H1 (cell line): ENCODE measurements around the gene NXN. TPM values are rescaled to one million over a fixed set of nuclear protein-coding genes. Genes with fewer than 3 reads are reported as not detected.
A peak's percentile ranks its signal among the peaks of the same experiment; 100 is the strongest.

ENCODE experiments used
- CTCF ChIA-PET: fragments of 300-600 bp; sonication (Branson Sonifier 250); formaldehyde crosslinking; loops from one replicate; lab custom pipeline; 2021; ENCODE audit not compliant: partially characterized antibody; lab: Charles Lee
- POLR2A ChIA-PET: fragments of 300-600 bp; sonication (Branson Sonifier 250); formaldehyde crosslinking; loops from one replicate; lab custom pipeline; 2021; ENCODE audit warnings: inconsistent platforms; ENCODE audit not compliant: partially characterized antibody; lab: Charles Lee
- DNase-seq, 2 experiments: peaks; one replicate each; pipeline versions ENCODE4 v3.0.0 to v3.0.0-alpha.2; 2010 to 2022; ENCODE audit warnings: low spot score in 2 of 2, low read depth in 1 of 2, mixed read lengths in 1 of 2
- FAIRE-seq: peaks from 2 replicates; lab custom pipeline; 2011; peaks lifted over from hg19 to GRCh38; lab: Jason Lieb, UNC
- H2AFZ ChIP-seq: 2 replicates; pipeline ENCODE4 v1.8.1; 2012; ENCODE audit warnings: low read length, inconsistent platforms
- H2AK5ac ChIP-seq: 2 replicates; pipeline ENCODE4 v1.6.1; 2013; ENCODE audit warnings: low read depth, low read length
- H2BK120ac ChIP-seq: replicated peaks from 2 replicates; pipeline ENCODE3; 2013; ENCODE audit warnings: low read depth, low read length, inconsistent platforms
- H2BK12ac ChIP-seq: 2 replicates; pipeline ENCODE4 v1.6.1; 2013; ENCODE audit warnings: low read depth, low read length
- H2BK15ac ChIP-seq: 2 replicates; pipeline ENCODE4 v1.6.1; 2013; ENCODE audit warnings: low read length
- H2BK20ac ChIP-seq: 2 replicates; pipeline ENCODE4 v1.6.1; 2013; ENCODE audit warnings: low read length
- H2BK5ac ChIP-seq: 2 replicates; pipeline ENCODE4 v1.6.1; 2013; ENCODE audit warnings: low read depth, low read length
- H3K14ac ChIP-seq: 2 replicates; pipeline ENCODE4 v1.6.1; 2013; ENCODE audit warnings: inconsistent platforms; ENCODE audit not compliant: insufficient read length
- H3K18ac ChIP-seq: 2 replicates; pipeline ENCODE4 v1.6.1; 2013; ENCODE audit warnings: low read length; ENCODE audit errors: extremely low read depth
- H3K23ac ChIP-seq: 2 replicates; pipeline ENCODE4 v1.6.1; 2013; ENCODE audit warnings: inconsistent platforms; ENCODE audit not compliant: insufficient read length
- H3K23me2 ChIP-seq: 2 replicates; pipeline ENCODE4 v1.6.1; 2013; ENCODE audit warnings: low read depth, low read length
- H3K27ac ChIP-seq: 2 replicates; pipeline ENCODE4 v1.6.1; 2011; ENCODE audit warnings: low read depth, low read length, inconsistent platforms
- H3K27me3 ChIP-seq, 4 experiments: replicated peaks in 1 of 4; 1 replicate in 1 of 4; 2 replicates in 3 of 4; pipeline versions ENCODE4 v1.6.1 to v1.8.1; 2011 to 2013; ENCODE audit warnings: low read length in 3 of 4, mild to moderate bottlenecking in 3 of 4, inconsistent platforms in 2 of 4, mixed read lengths in 2 of 4, moderate library complexity in 1 of 4; ENCODE audit not compliant: control insufficient read depth in 3 of 4, insufficient read depth in 3 of 4; ENCODE audit errors: extremely low read depth in 1 of 4
- H3K36me3 ChIP-seq, 4 experiments: 2 replicates each; pipeline versions ENCODE4 v1.6.1 to v1.8.1; 2011 to 2013; ENCODE audit warnings: mild to moderate bottlenecking in 4 of 4, low read length in 3 of 4, moderate library complexity in 2 of 4, control low read depth in 1 of 4, inconsistent platforms in 1 of 4; ENCODE audit not compliant: insufficient read depth in 4 of 4, control insufficient read depth in 2 of 4
- H3K4ac ChIP-seq: replicated peaks from 2 replicates; pipeline ENCODE3; 2013; ENCODE audit warnings: low read length, low read depth, mixed read lengths, inconsistent platforms; ENCODE audit not compliant: insufficient read length
- H3K4me1 ChIP-seq, 4 experiments: replicated peaks in 1 of 4; 1 replicate in 1 of 4; 2 replicates in 3 of 4; pipeline versions ENCODE4 v1.6.1 to v1.8.1; 2011 to 2013; ENCODE audit warnings: low read length in 3 of 4, inconsistent platforms in 2 of 4, mixed read lengths in 1 of 4; ENCODE audit not compliant: insufficient read depth in 4 of 4, control insufficient read depth in 3 of 4
- H3K4me2 ChIP-seq, 2 experiments: 2 replicates each; pipeline versions ENCODE4 v1.6.1 to v1.8.1; 2011 to 2013; ENCODE audit warnings: low read depth in 2 of 2, low read length in 2 of 2, control low read depth in 1 of 2, inconsistent platforms in 1 of 2, mild to moderate bottlenecking in 1 of 2; ENCODE audit not compliant: insufficient read depth in 1 of 2
- H3K4me3 ChIP-seq, 4 experiments: fragments of 200-600, 300-600 bp in 1 of 4; sonication (generic), shearing (Covaris generic), sonication (Bioruptor Twin) in 1 of 4; 2 replicates each; pipeline versions ENCODE4 v1.5.1 to v1.8.1; 2011 to 2016; ENCODE audit warnings: low read length in 4 of 4, low read depth in 3 of 4, control low read depth in 2 of 4, inconsistent platforms in 2 of 4, mild to moderate bottlenecking in 2 of 4, mixed read lengths in 1 of 4, moderate library complexity in 1 of 4; ENCODE audit not compliant: insufficient read depth in 2 of 4; ENCODE audit errors: extremely low read depth in 1 of 4
- H3K56ac ChIP-seq: replicated peaks from 2 replicates; pipeline ENCODE3; 2013; ENCODE audit warnings: low read depth, mild to moderate bottlenecking, mixed read lengths, low read length, inconsistent platforms; ENCODE audit not compliant: insufficient read length
- H3K79me1 ChIP-seq: 2 replicates; pipeline ENCODE4 v1.6.1; 2013; ENCODE audit warnings: low read depth, low read length, control low read depth
- H3K79me2 ChIP-seq, 2 experiments: 2 replicates each; pipeline versions ENCODE4 v1.6.1 to v1.8.1; 2012 to 2013; ENCODE audit warnings: low read length in 2 of 2, mild to moderate bottlenecking in 2 of 2, inconsistent platforms in 1 of 2; ENCODE audit not compliant: insufficient read depth in 2 of 2, control insufficient read depth in 1 of 2
- H3K9ac ChIP-seq, 4 experiments: replicated peaks in 1 of 4; 1 replicate in 1 of 4; 2 replicates in 3 of 4; pipeline versions ENCODE4 v1.6.1 to v1.8.1; 2011 to 2013; ENCODE audit warnings: low read depth in 3 of 4, low read length in 3 of 4, control low read depth in 2 of 4, mild to moderate bottlenecking in 2 of 4, moderate library complexity in 2 of 4, inconsistent platforms in 1 of 4; ENCODE audit errors: extremely low read depth in 1 of 4
- H3K9me3 ChIP-seq, 2 experiments: 2 replicates each; pipeline versions ENCODE4 v1.6.1 to v1.8.1; 2012 to 2013; ENCODE audit warnings: mild to moderate bottlenecking in 2 of 2, moderate library complexity in 2 of 2, control low read depth in 1 of 2, inconsistent platforms in 1 of 2, low read depth in 1 of 2, low read length in 1 of 2, mixed read lengths in 1 of 2; ENCODE audit not compliant: insufficient read depth in 2 of 2
- H4K20me1 ChIP-seq, 2 experiments: replicated peaks in 1 of 2; 2 replicates each; pipeline versions ENCODE3 to v1.8.1; 2011 to 2013; ENCODE audit warnings: inconsistent platforms in 2 of 2, low read length in 2 of 2, mild to moderate bottlenecking in 1 of 2; ENCODE audit not compliant: insufficient read depth in 2 of 2, control insufficient read depth in 1 of 2
- H4K5ac ChIP-seq: 2 replicates; pipeline ENCODE4 v1.6.1; 2013; ENCODE audit warnings: low read length, low read depth, mixed read lengths, inconsistent platforms; ENCODE audit not compliant: insufficient read length
- H4K8ac ChIP-seq: 2 replicates; pipeline ENCODE4 v1.8.0; 2013; ENCODE audit warnings: mild to moderate bottlenecking, moderate library complexity, low read length, inconsistent platforms; ENCODE audit not compliant: insufficient read depth; ENCODE audit errors: extremely low read depth
- H4K91ac ChIP-seq: replicated peaks from 2 replicates; pipeline ENCODE3; 2013; ENCODE audit warnings: low read length, mixed read lengths, inconsistent platforms; ENCODE audit not compliant: insufficient read length
- ASH2L ChIP-seq: fragments of 200-600, 300-600 bp; sonication (generic); IDR thresholded peaks from one replicate; pipeline ENCODE4 v1.7.1; 2017; ENCODE audit warnings: low read length
- CREB1 ChIP-seq: IDR thresholded peaks from 2 replicates; pipeline ENCODE4 v1.6.1; 2012; ENCODE audit warnings: inconsistent platforms
- EGR1 ChIP-seq: IDR thresholded peaks from 2 replicates; pipeline ENCODE4 v1.6.1; 2011; ENCODE audit warnings: low read depth, low read length, borderline replicate concordance
- GABPA ChIP-seq: IDR thresholded peaks from 2 replicates; pipeline ENCODE4 v1.6.1; 2011; ENCODE audit warnings: mild to moderate bottlenecking, low read length, moderate library complexity, borderline replicate concordance; ENCODE audit not compliant: insufficient read depth
- GTF2F1 ChIP-seq: IDR thresholded peaks from 2 replicates; pipeline ENCODE4 v1.6.1; 2012; ENCODE audit warnings: low read depth, low read length, improper control_type of control experiment, borderline replicate concordance
- JUND ChIP-seq: IDR thresholded peaks from 2 replicates; pipeline ENCODE4 v1.6.1; 2011; ENCODE audit warnings: mild to moderate bottlenecking, improper control_type of control experiment, low read length
- KDM5A ChIP-seq: fragments of 200-600 bp; IDR thresholded peaks from 2 replicates; pipeline ENCODE4 v1.7.1; 2012; ENCODE audit warnings: mild to moderate bottlenecking, low read length, inconsistent platforms, mixed read lengths
- MAFK ChIP-seq: IDR thresholded peaks from 2 replicates; pipeline ENCODE4 v1.6.1; 2012; ENCODE audit warnings: low read depth, mild to moderate bottlenecking, improper control_type of control experiment, low read length
- TAF1 ChIP-seq: IDR thresholded peaks from 2 replicates; pipeline ENCODE4 v1.6.1; 2011; ENCODE audit warnings: mild to moderate bottlenecking, low read depth, low read length
- TEAD4 ChIP-seq: IDR thresholded peaks from 2 replicates; pipeline ENCODE4 v1.6.1; 2012; ENCODE audit warnings: low read depth, low read length, inconsistent platforms, mixed read lengths
- whole genome bisulfite sequencing, 2 experiments: shearing (Covaris generic) in 1 of 2; methylation state at CpG; one replicate each; pipeline versions ENCODE4 v1.1.6 to v1.1.7; 2013 to 2015; ENCODE audit warnings: low lambda C conversion rate in 2 of 2, mixed read lengths in 2 of 2, inconsistent platforms in 1 of 2, low coverage in 1 of 2, missing lambda C conversion rate in 1 of 2; ENCODE audit not compliant: insufficient replicate concordance in 2 of 2, insufficient coverage in 1 of 2, insufficient read length in 1 of 2; ENCODE audit errors: extremely low coverage in 1 of 2, missing lambda C conversion rate in 1 of 2; 5-methylcytosine and 5-hydroxymethylcytosine counted together
- polyA plus RNA-seq, 7 experiments: library from polyadenylated mRNA; depleted of rRNA in 3 of 7; stranded (reverse) in 5 of 7; unstranded in 2 of 7; fragments of >200 nt in 5 of 7; fragments of 200-250 nt in 2 of 7; gene quantifications; 1 replicate in 5 of 7; 2 replicates in 1 of 7; 4 replicates in 1 of 7; pipeline versions ENCODE4 v1.2.1 to v1.2.3, GENCODE V29; 2011 to 2013; ENCODE audit warnings: missing spikeins in 2 of 7, mixed read lengths in 2 of 7
- total RNA-seq: library from RNA; stranded (reverse); fragmentation: NEBNext Ultra II Directional; extraction: Animal tissue kit (Norgen Biotek cat#: 25700); gene quantifications from 2 replicates; pipeline ENCODE4 v1.2.1, GENCODE V29; 2021
- TF ChIP-seq, protein P1 (sequence below): IDR thresholded peaks from 2 replicates; pipeline ENCODE4 v1.6.1; 2012; ENCODE audit warnings: inconsistent platforms

The NXN gene
- total and polyA plus RNA-seq, 2 of the 8 experiments (the other 6 are each of a cell fraction or from before 2014, with no cell fraction given) = 94.1 to 107 TPM

- Histone ChIP-seq H3K18ac (peak overlapping the region; percentile 90; the same call in 1 of the 2 replicates), H4K91ac (no peak overlapping the region), H3K4ac (no peak overlapping the region), H3K23ac (no peak overlapping the region), H3K9me3 (no peaks in the 10 kb centered on the region), H4K5ac (no peak overlapping the region), H2BK15ac (no peak overlapping the region), H3K4me3 (no peak overlapping the region), H2BK20ac (no peak overlapping the region), H3K79me1 (peaks cover 15% of the 10 kb centered on the region), H2BK120ac (no peak overlapping the region), H3K27ac (no peak overlapping the region), H2AK5ac (no peak overlapping the region), H2BK5ac (no peak overlapping the region), H4K8ac (no peak overlapping the region), H3K27me3 (no peaks in the 10 kb centered on the region), H3K56ac (no peak overlapping the region), H3K23me2 (no peaks in the 10 kb centered on the region; the same call in 1 of the 2 replicates), H3K14ac (no peak overlapping the region), H4K20me1 (peaks cover 0 to 11% of the 10 kb centered on the region in 2 experiments), H3K4me1 (peaks cover 2 to 38% (median 3%) of the 10 kb centered on the region in 4 experiments), H3K36me3 (no peaks in the 10 kb centered on the region), H2AFZ (no peak overlapping the region), H2BK12ac (0 out of 2 replicates have a peak overlapping the region, but pooled peaks have one; percentile 35), H3K79me2 (peaks cover 0 to 68% of the 10 kb centered on the region in 2 experiments; a peak in 3 of 4 replicates), H3K9ac (no peak overlapping the region), H3K4me2 (no peak overlapping the region; a peak in 1 of 4 replicates)
- FAIRE-seq (peak; percentile 94), DNase-seq (peak; percentile 87 to 93)
- CTCF ChIA-PET = interaction anchor here (0.6 to 7.2 kb wide), 39 partner anchors 9 to 645 kb away, joined by 3 to 73 read pairs (median 4); partner anchors contain the start of gene NXN
- POLR2A ChIA-PET = interaction anchor here (0.6 to 2.6 kb wide), 11 partner anchors 22 to 127 kb away, joined by 3 to 9 read pairs (median 3); partner anchors contain the start of genes GLOD4, MRM3 and NXN
- WGBS, 2 experiments = 45% methylated on average over 26 of the region's 26 CpGs; no CpG with 5 or more reads in 1 of the 2 experiments
- TF ChIP-seq EGR1 (0 out of 2 replicates have a peak, but pooled peaks have one; percentile 56), GABPA (no peak; the same call in 1 of the 2 replicates), ASH2L (peak; percentile 6), KDM5A (no peak), JUND (peak; percentile 49; the same call in 1 of the 2 replicates), TEAD4 (peak; percentile 82), GTF2F1 (no peak), TAF1 (no peak), CREB1 (no peak), MAFK (no peak)
- TF ChIP-seq, protein P1, sequence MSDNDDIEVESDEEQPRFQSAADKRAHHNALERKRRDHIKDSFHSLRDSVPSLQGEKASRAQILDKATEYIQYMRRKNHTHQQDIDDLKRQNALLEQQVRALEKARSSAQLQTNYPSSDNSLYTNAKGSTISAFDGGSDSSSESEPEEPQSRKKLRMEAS = peak; percentile 26; the same call in 1 of the 2 replicates
These were observed 99.8 kb downstream of the NXN start for GRCh38 chr17:879546-880442.
